ENCODE results near the gene PDLIM4.
A peak's percentile ranks its signal among the peaks of the same experiment; 100 is the strongest.

PDLIM4 gene

DNA sequence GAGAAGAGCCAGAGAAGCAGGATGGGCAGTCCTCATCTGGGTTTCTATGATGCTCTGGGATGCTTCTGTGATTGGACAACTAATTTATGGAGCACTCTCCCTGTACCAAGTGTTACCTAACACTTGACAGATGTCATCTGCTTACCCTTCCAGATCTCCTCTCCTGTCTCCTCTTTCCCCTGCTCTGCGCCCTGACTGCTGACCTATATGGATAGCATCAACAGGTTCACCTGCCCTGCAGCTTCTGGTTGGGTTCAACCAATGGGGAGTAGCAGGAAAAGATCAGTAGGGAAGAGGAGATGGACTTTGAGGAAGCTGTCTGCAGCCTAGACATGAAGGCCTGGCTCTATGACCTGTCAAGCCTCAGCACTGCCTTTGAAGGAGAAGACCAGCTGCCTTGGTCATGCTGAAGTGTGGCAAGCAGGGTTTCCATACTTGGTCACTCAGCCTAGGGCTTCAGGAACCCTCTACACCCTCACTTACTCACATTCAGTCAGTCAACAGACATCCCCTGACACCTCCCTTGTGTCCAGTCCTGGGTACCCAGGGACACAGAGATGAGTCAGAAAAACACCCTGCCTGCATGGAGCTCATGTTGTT, 18.5 kb upstream of the PDLIM4 start:
- H3K4me2 ChIP-seq (ENCODE audit: low read length): no peak overlapping the region
- H3K4me3 ChIP-seq (ENCODE audit: low read length): no peak overlapping the region
- no peak overlapping the region for H3K9ac ChIP-seq (ENCODE audit: low read depth, low read length)
- H3K36me3 ChIP-seq (ENCODE audit: insufficient read depth, low read length): no peaks in the 10 kb centered on the region
- H3K27me3 ChIP-seq (ENCODE audit: control insufficient read depth, insufficient read depth, low read length): no peaks in the 10 kb centered on the region
- H3K4me1 ChIP-seq (ENCODE audit: control insufficient read depth, insufficient read depth, low read length): no peaks in the 10 kb centered on the region
- H3K9me3 ChIP-seq (replicated peaks; ENCODE audit: low read length): no peaks in the 10 kb centered on the region

DNA sequence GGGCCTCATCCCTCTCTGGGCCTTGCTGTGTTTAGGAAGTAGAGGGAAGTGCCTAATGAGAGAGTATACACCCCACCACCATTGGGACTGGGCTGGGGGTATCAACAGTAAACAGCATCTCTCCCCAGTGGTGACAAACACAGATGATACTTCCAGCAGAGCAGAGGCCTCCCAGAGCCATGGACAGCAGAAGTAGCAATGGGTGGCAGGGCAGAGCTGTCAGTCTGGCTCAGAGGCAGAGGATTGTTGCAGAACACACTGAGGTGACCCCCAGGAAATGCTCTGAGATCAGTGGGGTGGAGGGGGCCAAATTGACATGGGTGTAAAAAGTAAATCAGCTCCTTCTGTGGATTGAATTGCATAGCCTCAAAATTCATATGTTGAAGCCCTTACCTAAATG, 17.7 kb upstream of the PDLIM4 start:
- H3K4me2 ChIP-seq (ENCODE audit: low read length): no peak overlapping the region
- H3K27me3 ChIP-seq (ENCODE audit: control insufficient read depth, insufficient read depth, low read length): no peaks in the 10 kb centered on the region
- no peaks in the 10 kb centered on the region for H3K4me1 ChIP-seq (ENCODE audit: control insufficient read depth, insufficient read depth, low read length)
- no peaks in the 10 kb centered on the region for H3K36me3 ChIP-seq (ENCODE audit: insufficient read depth, low read length)
- H3K9ac ChIP-seq (ENCODE audit: low read depth, low read length): no peak overlapping the region
- H3K9me3 ChIP-seq (replicated peaks; ENCODE audit: low read length): peaks cover 6% of the 10 kb centered on the region
- no peak overlapping the region for H3K4me3 ChIP-seq (ENCODE audit: low read length)

DNA sequence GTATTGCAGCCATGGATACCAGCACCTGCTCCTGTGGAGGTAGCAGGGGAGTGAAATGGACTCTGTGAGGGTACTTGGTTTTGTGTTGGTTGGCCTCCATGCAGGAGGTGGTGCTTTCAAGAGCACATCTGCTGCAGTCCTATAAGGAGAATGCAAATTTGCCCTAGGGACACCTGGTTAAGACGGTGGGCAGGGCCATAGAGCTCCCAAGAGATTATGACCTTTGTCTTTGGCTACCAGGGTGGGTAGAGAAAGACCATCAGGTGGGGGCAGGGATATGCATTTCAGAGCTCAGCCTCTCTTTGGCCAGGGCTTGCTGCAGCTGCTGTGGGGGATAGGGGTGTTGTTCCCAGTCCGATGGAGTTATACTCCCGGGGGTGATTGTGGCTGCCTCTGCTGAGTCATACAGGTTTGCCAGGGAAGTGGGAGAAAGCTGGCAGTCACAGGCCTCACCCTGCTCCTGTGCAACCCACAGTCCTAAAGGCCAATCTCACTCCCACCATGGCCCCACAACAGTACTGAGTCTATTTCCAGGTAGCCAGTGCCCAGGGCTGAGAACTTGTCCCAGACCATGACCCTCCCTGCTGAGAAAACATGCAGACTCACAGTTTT, 14.0 kb upstream of the PDLIM4 start:
- H3K27me3 ChIP-seq (ENCODE audit: control insufficient read depth, insufficient read depth, low read length): no peaks in the 10 kb centered on the region
- no peak overlapping the region for H3K9ac ChIP-seq (ENCODE audit: low read depth, low read length)
- no peaks in the 10 kb centered on the region for H3K36me3 ChIP-seq (ENCODE audit: insufficient read depth, low read length)
- H3K9me3 ChIP-seq (replicated peaks; ENCODE audit: low read length): peaks cover 6% of the 10 kb centered on the region
- no peaks in the 10 kb centered on the region for H3K4me1 ChIP-seq (ENCODE audit: control insufficient read depth, insufficient read depth, low read length)
- no peak overlapping the region for H3K4me3 ChIP-seq (ENCODE audit: low read length)
- H3K4me2 ChIP-seq (ENCODE audit: low read length): no peak overlapping the region

DNA sequence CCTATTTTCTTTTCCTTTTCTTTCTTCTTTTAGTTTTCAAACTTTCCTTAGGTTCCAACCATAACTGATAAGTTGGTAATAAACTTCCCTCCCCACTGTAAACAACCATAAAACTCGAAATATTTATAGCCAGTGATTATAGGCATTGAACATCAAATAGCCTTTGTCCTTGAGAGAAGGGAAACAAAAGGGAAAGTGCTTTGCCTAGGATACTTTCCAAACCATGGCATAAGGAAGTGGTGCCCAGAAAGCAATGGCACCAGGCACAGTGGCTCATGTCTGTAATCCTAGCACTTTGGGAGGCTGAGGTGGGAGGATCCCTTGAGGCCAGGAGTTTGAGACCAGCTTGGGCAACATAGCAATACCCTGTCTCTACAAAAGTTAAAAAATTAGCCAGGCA, 11.9 kb upstream of the PDLIM4 start:
- peaks cover 6% of the 10 kb centered on the region for H3K9me3 ChIP-seq (replicated peaks; ENCODE audit: low read length)
- no peaks in the 10 kb centered on the region for H3K36me3 ChIP-seq (ENCODE audit: insufficient read depth, low read length)
- no peak overlapping the region for H3K4me2 ChIP-seq (ENCODE audit: low read length)
- no peak overlapping the region for H3K4me3 ChIP-seq (ENCODE audit: low read length)
- H3K9ac ChIP-seq (ENCODE audit: low read depth, low read length): no peak overlapping the region
- H3K4me1 ChIP-seq (ENCODE audit: control insufficient read depth, insufficient read depth, low read length): peaks cover under 1% of the 10 kb centered on the region
- no peaks in the 10 kb centered on the region for H3K27me3 ChIP-seq (ENCODE audit: control insufficient read depth, insufficient read depth, low read length)

DNA sequence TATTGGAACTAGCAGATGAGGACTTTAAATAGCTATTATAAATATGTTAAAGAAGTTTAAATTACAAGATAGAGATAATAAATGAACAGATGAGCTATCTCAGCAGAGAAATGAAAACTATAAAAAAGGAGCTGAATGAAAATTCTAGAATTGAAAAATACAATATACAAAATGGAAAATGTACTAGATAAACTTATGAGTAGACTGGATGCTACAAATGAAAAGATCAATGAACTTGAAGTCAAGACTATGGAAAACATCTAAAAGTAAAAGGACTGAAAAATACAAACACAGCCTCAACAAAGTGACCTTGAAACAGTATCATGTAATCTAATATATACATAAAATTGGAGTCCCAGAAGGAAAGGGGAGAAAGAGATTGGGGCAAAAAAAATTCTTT, 10.7 kb upstream of the PDLIM4 start:
- H3K4me3 ChIP-seq (ENCODE audit: low read length): no peak overlapping the region
- no peak overlapping the region for H3K9ac ChIP-seq (ENCODE audit: low read depth, low read length)
- H3K36me3 ChIP-seq (ENCODE audit: insufficient read depth, low read length): no peaks in the 10 kb centered on the region
- peaks cover 6% of the 10 kb centered on the region for H3K9me3 ChIP-seq (replicated peaks; ENCODE audit: low read length)
- H3K27me3 ChIP-seq (ENCODE audit: control insufficient read depth, insufficient read depth, low read length): no peaks in the 10 kb centered on the region
- peaks cover 13% of the 10 kb centered on the region for H3K4me1 ChIP-seq (ENCODE audit: control insufficient read depth, insufficient read depth, low read length)
- H3K4me2 ChIP-seq (ENCODE audit: low read length): no peak overlapping the region

DNA sequence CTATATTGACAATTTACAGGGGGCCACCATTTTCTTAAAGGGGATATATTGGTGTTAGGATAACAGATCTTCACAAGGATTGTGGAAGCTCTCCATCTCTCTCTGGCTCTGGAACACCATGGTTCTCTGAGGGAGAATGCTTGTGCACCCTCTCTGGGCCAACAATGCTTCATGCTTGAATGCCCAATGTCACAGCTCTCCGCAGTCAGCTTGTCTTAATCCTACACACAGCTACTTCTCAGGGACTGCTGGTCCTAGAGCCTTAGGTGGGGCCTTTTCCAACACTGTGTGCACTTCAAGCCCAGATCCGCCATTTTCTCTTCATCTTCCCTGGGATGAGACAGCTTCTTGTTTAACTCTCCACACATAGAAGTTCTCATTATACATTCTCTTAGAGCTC, 6.9 kb upstream of the PDLIM4 start:
- H3K36me3 ChIP-seq (ENCODE audit: insufficient read depth, low read length): no peaks in the 10 kb centered on the region
- no peaks in the 10 kb centered on the region for H3K27me3 ChIP-seq (ENCODE audit: control insufficient read depth, insufficient read depth, low read length)
- no peak overlapping the region for H3K9ac ChIP-seq (ENCODE audit: low read depth, low read length)
- peaks cover 23% of the 10 kb centered on the region for H3K4me1 ChIP-seq (ENCODE audit: control insufficient read depth, insufficient read depth, low read length)
- H3K4me3 ChIP-seq (ENCODE audit: low read length): no peak overlapping the region
- H3K4me2 ChIP-seq (ENCODE audit: low read length): no peak overlapping the region
- H3K9me3 ChIP-seq (replicated peaks; ENCODE audit: low read length): no peaks in the 10 kb centered on the region

DNA sequence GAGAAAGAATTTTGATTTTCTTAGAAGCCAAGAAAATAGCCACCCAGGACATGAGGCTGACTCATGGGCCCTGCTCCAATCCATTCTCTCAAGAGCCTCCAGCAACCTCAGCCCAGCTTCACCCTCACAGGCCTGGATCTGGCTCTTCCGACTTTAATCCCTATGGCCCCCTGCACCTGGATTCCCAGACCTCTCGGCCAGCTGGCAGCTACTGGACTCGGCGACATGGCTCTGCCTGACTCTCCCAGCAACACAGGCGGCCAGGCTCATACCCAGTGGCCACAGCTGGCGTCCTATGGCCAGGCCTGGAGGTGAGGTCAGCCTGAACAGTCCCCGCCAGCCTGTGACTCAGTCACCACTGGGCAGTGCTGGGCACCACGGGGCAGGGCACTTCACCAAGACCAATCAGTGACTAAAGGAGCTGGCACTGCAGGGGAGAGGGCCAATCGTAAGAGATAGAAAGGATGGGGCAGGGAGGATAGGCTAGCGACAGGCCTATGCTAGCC, 6.2 kb upstream of the PDLIM4 start:
- no peaks in the 10 kb centered on the region for H3K9me3 ChIP-seq (replicated peaks; ENCODE audit: low read length)
- peak overlapping the region; percentile 37 for H3K9ac ChIP-seq (ENCODE audit: low read depth, low read length)
- H3K36me3 ChIP-seq (ENCODE audit: insufficient read depth, low read length): no peaks in the 10 kb centered on the region

DNA sequence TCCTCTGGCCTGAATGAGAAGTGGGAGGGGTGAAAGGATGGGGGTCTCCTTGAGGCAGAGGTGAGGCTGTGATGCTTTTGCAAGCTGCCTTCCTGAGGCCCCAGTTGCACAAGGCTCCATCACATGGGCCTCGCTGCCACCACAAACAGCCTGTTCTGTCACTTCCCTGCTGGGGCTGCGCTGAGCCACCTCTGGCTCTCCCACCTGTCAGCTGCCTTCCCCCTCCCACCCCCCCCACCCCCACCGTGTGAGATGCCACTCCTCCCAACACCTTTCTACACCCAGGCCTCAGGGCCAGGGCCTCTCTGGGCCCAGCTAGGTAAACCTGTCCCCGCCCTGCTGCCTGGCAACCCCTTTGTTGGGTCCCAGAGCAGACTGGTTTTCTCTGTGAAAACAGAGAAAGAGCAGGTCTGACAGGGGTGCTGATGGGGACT, 4.5 kb upstream of the PDLIM4 start:
- Histone ChIP-seq H3K27me3 (ENCODE audit: control insufficient read depth, insufficient read depth, low read length) (no peaks in the 10 kb centered on the region), H3K9ac (ENCODE audit: low read depth, low read length) (no peak overlapping the region), H3K4me3 (ENCODE audit: low read length) (no peak overlapping the region), H3K9me3 (replicated peaks; ENCODE audit: low read length) (no peaks in the 10 kb centered on the region), H3K36me3 (ENCODE audit: insufficient read depth, low read length) (no peaks in the 10 kb centered on the region), H3K4me2 (ENCODE audit: low read length) (no peak overlapping the region), H3K4me1 (ENCODE audit: control insufficient read depth, insufficient read depth, low read length) (peaks cover 29% of the 10 kb centered on the region)

More for the DNA sequence above, 6.2 kb upstream of the PDLIM4 start:
- peak overlapping the region; percentile 33 for H3K4me2 ChIP-seq (ENCODE audit: low read length)
- peaks cover 23% of the 10 kb centered on the region for H3K4me1 ChIP-seq (ENCODE audit: control insufficient read depth, insufficient read depth, low read length)
- no peaks in the 10 kb centered on the region for H3K27me3 ChIP-seq (ENCODE audit: control insufficient read depth, insufficient read depth, low read length)
- no peak overlapping the region for H3K4me3 ChIP-seq (ENCODE audit: low read length)

DNA sequence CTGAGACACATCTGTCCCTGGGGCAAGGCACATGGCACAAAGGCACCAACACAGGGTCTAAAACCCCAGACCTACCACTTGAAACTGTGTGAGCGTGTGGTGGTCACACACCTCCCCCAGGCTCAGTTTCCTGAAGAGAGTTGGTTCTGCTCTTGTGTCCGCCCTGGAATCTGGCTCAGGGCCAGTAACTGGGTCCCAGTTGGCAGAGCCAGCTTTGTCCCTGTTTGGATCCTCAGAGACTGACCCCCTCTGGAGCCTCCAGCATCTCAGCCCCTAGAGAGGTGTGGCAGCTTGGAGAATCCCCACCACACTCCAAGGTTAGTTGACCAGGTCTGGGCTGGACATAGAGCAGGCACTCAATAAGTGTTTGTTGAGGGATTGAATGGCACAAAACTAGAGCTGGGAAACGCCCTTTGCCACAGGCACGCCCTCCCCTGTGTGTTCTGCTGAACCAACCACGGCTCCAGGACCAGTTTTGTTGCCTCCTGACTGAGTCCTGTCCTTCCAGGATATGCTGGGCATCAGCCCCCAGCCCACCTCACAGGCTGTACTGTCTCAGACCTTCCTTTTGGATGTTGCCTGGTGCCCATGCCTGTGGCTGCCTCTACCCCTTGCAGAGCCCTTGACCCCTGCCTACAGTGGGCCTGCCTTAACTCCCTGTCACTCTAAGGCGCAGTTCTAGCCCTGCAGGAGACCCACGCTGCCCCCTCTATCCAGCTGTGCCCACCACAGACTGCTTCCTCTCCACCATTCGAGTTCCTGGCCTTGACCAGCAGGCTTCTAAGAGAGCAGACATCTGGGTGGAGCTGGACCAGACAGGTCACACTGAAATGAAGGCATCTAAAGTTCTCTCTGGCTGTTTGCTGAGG, 3.8 kb upstream of the PDLIM4 start:
- Histone ChIP-seq H3K4me1 (ENCODE audit: control insufficient read depth, insufficient read depth, low read length) (peaks cover 31% of the 10 kb centered on the region), H3K4me2 (ENCODE audit: low read length) (no peak overlapping the region), H3K4me3 (ENCODE audit: low read length) (no peak overlapping the region), H3K36me3 (ENCODE audit: insufficient read depth, low read length) (no peaks in the 10 kb centered on the region), H3K27me3 (ENCODE audit: control insufficient read depth, insufficient read depth, low read length) (no peaks in the 10 kb centered on the region), H3K9me3 (replicated peaks; ENCODE audit: low read length) (no peaks in the 10 kb centered on the region), H3K9ac (ENCODE audit: low read depth, low read length) (no peak overlapping the region)

DNA sequence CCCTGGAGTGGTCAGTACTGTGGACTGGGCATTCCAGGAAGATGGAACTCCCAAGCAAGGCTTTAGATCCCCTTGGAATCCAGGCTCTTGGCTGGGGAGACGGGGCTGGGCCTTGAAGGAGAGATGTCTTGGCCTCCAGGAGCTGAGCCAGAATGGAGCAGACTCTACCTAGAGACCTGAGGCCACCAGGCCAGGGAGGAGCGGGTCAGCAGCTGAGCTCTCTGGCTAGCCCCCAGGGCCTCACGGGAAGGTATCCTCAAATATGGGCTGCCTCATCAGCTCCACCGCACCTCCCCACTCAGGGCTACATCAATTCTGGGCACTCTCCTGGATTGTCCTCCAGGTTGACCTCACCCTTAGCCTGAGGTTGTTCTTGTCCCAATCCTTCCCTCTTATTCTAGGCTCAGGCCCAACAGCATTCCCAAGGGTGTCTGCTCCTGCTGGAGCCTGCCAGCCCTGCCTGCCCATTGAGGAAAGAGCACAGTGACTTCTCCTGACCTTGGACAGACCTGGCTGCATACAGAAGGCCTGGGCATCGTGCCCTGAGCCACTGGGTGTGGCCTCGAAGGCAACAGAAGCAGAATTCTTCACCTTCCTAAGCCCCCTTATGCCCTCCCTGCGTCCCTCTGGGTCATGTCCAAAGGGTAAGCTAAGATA, 3.0 kb upstream of the PDLIM4 start:
- H3K4me3 ChIP-seq (ENCODE audit: low read length): no peak overlapping the region
- H3K9ac ChIP-seq (ENCODE audit: low read depth, low read length): no peak overlapping the region
- no peaks in the 10 kb centered on the region for H3K27me3 ChIP-seq (ENCODE audit: control insufficient read depth, insufficient read depth, low read length)
- H3K4me2 ChIP-seq (ENCODE audit: low read length): no peak overlapping the region
- H3K4me1 ChIP-seq (ENCODE audit: control insufficient read depth, insufficient read depth, low read length): peaks cover 38% of the 10 kb centered on the region
- H3K36me3 ChIP-seq (ENCODE audit: insufficient read depth, low read length): peaks cover 2% of the 10 kb centered on the region
- no peaks in the 10 kb centered on the region for H3K9me3 ChIP-seq (replicated peaks; ENCODE audit: low read length)

DNA sequence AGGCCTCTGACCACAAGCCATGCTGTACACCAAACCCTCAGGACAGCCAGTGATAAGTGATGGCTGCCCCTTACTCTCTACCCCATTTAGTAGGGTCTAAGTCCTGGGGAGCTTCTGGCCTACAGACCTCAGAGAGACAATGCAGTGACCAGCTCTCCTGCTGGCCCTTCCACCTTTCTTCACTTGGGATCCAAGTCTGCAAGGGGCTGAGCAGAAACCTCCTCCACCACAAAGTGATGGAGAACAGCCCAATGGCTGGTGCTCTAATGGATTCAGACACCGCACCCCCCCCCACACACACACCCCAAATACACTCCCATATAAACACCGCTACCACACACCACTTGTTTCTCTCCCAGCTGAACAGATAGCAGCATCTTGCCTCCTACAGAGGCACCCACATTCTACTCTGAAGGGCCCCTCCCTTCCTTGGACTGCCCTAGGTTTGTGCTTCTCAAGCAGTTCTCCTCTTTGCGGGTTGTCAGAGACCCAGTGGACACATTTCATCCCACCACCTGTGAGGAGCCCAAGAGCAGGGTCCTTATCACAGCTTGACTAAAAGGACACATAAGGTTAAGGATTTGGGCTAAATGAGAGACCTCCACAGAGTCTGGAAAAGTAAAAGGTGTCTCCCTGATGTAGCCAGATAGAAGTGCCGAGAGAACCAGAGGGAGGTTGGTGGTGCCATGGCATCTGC, 1.3 kb upstream of the PDLIM4 start:
- no peak overlapping the region for H3K4me3 ChIP-seq (ENCODE audit: low read length)
- peaks cover 18% of the 10 kb centered on the region for H3K36me3 ChIP-seq (ENCODE audit: insufficient read depth, low read length)
- H3K4me1 ChIP-seq (ENCODE audit: control insufficient read depth, insufficient read depth, low read length): peaks cover 48% of the 10 kb centered on the region
- no peaks in the 10 kb centered on the region for H3K27me3 ChIP-seq (ENCODE audit: control insufficient read depth, insufficient read depth, low read length)
- H3K9ac ChIP-seq (ENCODE audit: low read depth, low read length): no peak overlapping the region
- no peak overlapping the region for H3K4me2 ChIP-seq (ENCODE audit: low read length)
- H3K9me3 ChIP-seq (replicated peaks; ENCODE audit: low read length): no peaks in the 10 kb centered on the region
